Endothelial cell of umbilical vein (primary cell): ENCODE data around the gene PPM1F.

Experiments used
- EZH2 ChIP-seq: IDR thresholded peaks from 2 replicates; pipeline ENCODE4 v1.6.1; 2012; ENCODE audit warnings: borderline replicate concordance, low read depth, mild to moderate bottlenecking, moderate library complexity, low read length, inconsistent platforms; ENCODE audit not compliant: severe bottlenecking
- POLR2A ChIP-seq: IDR thresholded peaks from 2 replicates; pipeline ENCODE4 v1.6.1; 2012; ENCODE audit warnings: low read depth, mild to moderate bottlenecking, control low read depth, low read length

- TF ChIP-seq EZH2 = no peak
- no peak for TF ChIP-seq POLR2A
Measured at GRCh38 chr22:21921184-21921721, 31.4 kb downstream of the PPM1F start.
